Keratinocyte (primary cell): ENCODE measurements around the gene MBP. TPM values are rescaled to one million over a fixed set of nuclear protein-coding genes. Genes with fewer than 3 reads are reported as not detected.

Experiments used
- DNase-seq: peaks from one replicate; pipeline ENCODE4 v3.0.0-alpha.2; 2011; ENCODE audit warnings: low read depth, missing footprints, low spot score
- FAIRE-seq: peaks from 2 replicates; lab custom pipeline; 2011; peaks lifted over from hg19 to GRCh38; lab: Jason Lieb, UNC
- H2AFZ ChIP-seq: 2 replicates; pipeline ENCODE4 v1.6.0; 2012; ENCODE audit warnings: low read length, control low read depth, inconsistent platforms; ENCODE audit not compliant: control insufficient read depth
- H3K27ac ChIP-seq: 2 replicates; pipeline ENCODE4 v1.5.1; 2011; ENCODE audit warnings: low read length; ENCODE audit not compliant: control insufficient read depth, insufficient read depth
- H3K27me3 ChIP-seq: 3 replicates; pipeline ENCODE4 v1.6.0; 2011; ENCODE audit warnings: low read length; ENCODE audit not compliant: control insufficient read depth, insufficient read depth; ENCODE audit errors: extremely low read depth
- H3K36me3 ChIP-seq, 2 experiments: 2 replicates in 1 of 2; 3 replicates in 1 of 2; pipeline ENCODE4 v1.5.1; 2011; ENCODE audit warnings: low read length in 2 of 2, mild to moderate bottlenecking in 1 of 2; ENCODE audit not compliant: control insufficient read depth in 2 of 2, insufficient read depth in 2 of 2; ENCODE audit errors: extremely low read depth in 1 of 2
- H3K4me1 ChIP-seq: 3 replicates; pipeline ENCODE4 v1.5.1; 2011; ENCODE audit warnings: low read length; ENCODE audit not compliant: control insufficient read depth, insufficient read depth; ENCODE audit errors: extremely low read depth
- H3K4me2 ChIP-seq: 3 replicates; pipeline ENCODE4 v1.6.0; 2011; ENCODE audit warnings: low read depth, low read length; ENCODE audit not compliant: control insufficient read depth, insufficient read depth; ENCODE audit errors: extremely low read depth
- H3K4me3 ChIP-seq, 3 experiments: fragments of 200-600 bp in 1 of 3; sonication (generic) in 1 of 3; 2 replicates in 2 of 3; 3 replicates in 1 of 3; pipeline ENCODE4 v1.5.1; 2011 to 2016; ENCODE audit warnings: low read length in 3 of 3, mild to moderate bottlenecking in 3 of 3, control low read depth in 2 of 3, inconsistent platforms in 1 of 3, low read depth in 1 of 3, mixed read lengths in 1 of 3, mixed run types in 1 of 3, moderate library complexity in 1 of 3; ENCODE audit not compliant: control insufficient read depth in 2 of 3, insufficient read depth in 2 of 3; ENCODE audit errors: extremely low read depth in 1 of 3
- H3K79me2 ChIP-seq: 2 replicates; pipeline ENCODE4 v1.6.0; 2012; ENCODE audit warnings: low read length; ENCODE audit not compliant: control insufficient read depth, insufficient read depth
- H3K9ac ChIP-seq: 3 replicates; pipeline ENCODE4 v1.6.0; 2011; ENCODE audit warnings: low read length; ENCODE audit not compliant: control insufficient read depth, insufficient read depth; ENCODE audit errors: extremely low read depth
- H3K9me1 ChIP-seq: 3 replicates; pipeline ENCODE4 v1.6.0; 2011; ENCODE audit warnings: low read length; ENCODE audit not compliant: control insufficient read depth, insufficient read depth; ENCODE audit errors: extremely low read depth
- H3K9me3 ChIP-seq: 2 replicates; pipeline ENCODE4 v1.5.1; 2012; ENCODE audit warnings: low read depth, low read length; ENCODE audit not compliant: control insufficient read depth
- H4K20me1 ChIP-seq: 3 replicates; pipeline ENCODE4 v1.6.0; 2011; ENCODE audit warnings: low read length; ENCODE audit not compliant: control insufficient read depth, insufficient read depth; ENCODE audit errors: extremely low read depth
- EZH2 ChIP-seq: IDR thresholded peaks from one replicate; pipeline ENCODE4 v1.6.1; 2012; ENCODE audit warnings: inconsistent platforms, mild to moderate bottlenecking, low read length, moderate library complexity
- dilution Hi-C: fragments of 300-500 bp; cut with MboI; formaldehyde crosslinking; loops from one replicate; pipeline ENCODE4 v1.7.0; 2020; ENCODE audit warnings: low sequenced_read_pairs; ENCODE audit not compliant: extremely low pct_ligation_motif_present
- polyA plus RNA-seq, 5 experiments: library from polyadenylated mRNA; depleted of rRNA in 3 of 5; stranded (reverse) in 3 of 5; stranded (forward) in 1 of 5; unstranded in 1 of 5; fragments of >200 nt; gene quantifications; 1 replicate in 1 of 5; 2 replicates in 3 of 5; 3 replicates in 1 of 5; pipeline versions ENCODE4 v1.2.1 to v1.2.3, GENCODE V29; 2011 to 2012; ENCODE audit warnings: missing spikeins in 2 of 5, low read depth in 1 of 5, low replicate concordance in 1 of 5
- TF ChIP-seq, protein P1 (sequence below), 3 experiments: IDR thresholded peaks in 1 of 3; conservative IDR thresholded peaks in 1 of 3; optimal IDR thresholded peaks in 1 of 3; 2 replicates in 2 of 3; 3 replicates in 1 of 3; pipeline versions ENCODE3 to v1.5.1; 2011; ENCODE audit warnings: low read length in 3 of 3, mild to moderate bottlenecking in 3 of 3, moderate library complexity in 2 of 3, control low read depth in 1 of 3, inconsistent platforms in 1 of 3; ENCODE audit not compliant: insufficient read depth in 2 of 3; ENCODE audit errors: extremely low read depth in 1 of 3

The MBP gene
- polyA plus RNA-seq, 1 donor (not counting 4 experiments of a cell fraction or from before 2014, with no cell fraction given) = 38.7 TPM

DNA sequence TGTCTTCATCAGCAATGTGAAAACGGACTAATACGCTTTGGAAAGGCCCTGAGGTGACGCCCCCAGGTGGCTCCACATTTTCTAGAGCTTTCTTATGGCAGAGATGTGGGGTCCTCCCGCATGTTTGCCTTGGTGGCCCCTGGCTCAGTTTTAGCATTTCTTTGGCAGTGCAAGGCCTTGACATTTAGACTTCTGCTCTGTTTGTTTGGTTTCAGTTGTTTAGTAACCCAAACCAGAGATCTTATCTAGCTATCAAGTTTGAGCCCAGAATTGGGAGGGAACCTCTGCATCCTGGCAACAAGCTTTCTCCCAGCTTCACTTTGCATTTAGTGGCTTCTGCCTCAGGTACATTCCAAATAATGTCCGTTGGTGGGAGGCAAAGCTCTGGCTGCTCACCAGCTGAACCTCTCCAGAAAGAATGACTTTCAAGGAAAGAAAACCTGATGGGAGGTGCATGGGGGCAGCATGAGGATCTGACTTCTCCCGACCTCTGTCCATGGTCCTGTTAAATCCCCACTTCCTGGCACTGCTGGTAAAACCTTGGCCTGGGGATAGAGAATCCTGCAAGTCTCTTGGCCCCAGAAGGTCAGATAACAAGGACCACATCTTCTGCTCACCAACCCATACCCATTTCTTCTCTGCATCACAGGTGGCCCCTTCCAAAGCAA lies 12.0 kb upstream of the MBP start:
- DNase-seq (no peak), FAIRE-seq (no peak)
- no peaks in the 10 kb centered on the region for H3K9me1 ChIP-seq
- H2AFZ ChIP-seq = no peak overlapping the region
- H3K27me3 ChIP-seq = no peaks in the 10 kb centered on the region
- dilution Hi-C loops = no loop called here
- H3K4me3 ChIP-seq = no peak overlapping the region
- H3K36me3 ChIP-seq = no peaks in the 10 kb centered on the region
- no peak overlapping the region for H3K4me2 ChIP-seq
- no peak overlapping the region for H3K9ac ChIP-seq
- no peak for TF ChIP-seq EZH2
- TF ChIP-seq, protein P1, sequence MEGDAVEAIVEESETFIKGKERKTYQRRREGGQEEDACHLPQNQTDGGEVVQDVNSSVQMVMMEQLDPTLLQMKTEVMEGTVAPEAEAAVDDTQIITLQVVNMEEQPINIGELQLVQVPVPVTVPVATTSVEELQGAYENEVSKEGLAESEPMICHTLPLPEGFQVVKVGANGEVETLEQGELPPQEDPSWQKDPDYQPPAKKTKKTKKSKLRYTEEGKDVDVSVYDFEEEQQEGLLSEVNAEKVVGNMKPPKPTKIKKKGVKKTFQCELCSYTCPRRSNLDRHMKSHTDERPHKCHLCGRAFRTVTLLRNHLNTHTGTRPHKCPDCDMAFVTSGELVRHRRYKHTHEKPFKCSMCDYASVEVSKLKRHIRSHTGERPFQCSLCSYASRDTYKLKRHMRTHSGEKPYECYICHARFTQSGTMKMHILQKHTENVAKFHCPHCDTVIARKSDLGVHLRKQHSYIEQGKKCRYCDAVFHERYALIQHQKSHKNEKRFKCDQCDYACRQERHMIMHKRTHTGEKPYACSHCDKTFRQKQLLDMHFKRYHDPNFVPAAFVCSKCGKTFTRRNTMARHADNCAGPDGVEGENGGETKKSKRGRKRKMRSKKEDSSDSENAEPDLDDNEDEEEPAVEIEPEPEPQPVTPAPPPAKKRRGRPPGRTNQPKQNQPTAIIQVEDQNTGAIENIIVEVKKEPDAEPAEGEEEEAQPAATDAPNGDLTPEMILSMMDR (optimal IDR thresholded peaks at IDR 0.05 in 1 of 3, IDR thresholded peaks at IDR 0.05 in 1 of 3, conservative IDR thresholded peaks at IDR 0.05 in 1 of 3; ENCODE audit: extremely low read depth in 1 of 3, insufficient read depth in 2 of 3, low read length in 3 of 3) = no peak
- H4K20me1 ChIP-seq = no peaks in the 10 kb centered on the region
- H3K4me1 ChIP-seq = peaks cover 29% of the 10 kb centered on the region
- no peak overlapping the region for H3K27ac ChIP-seq
- peaks cover 3% of the 10 kb centered on the region for H3K9me3 ChIP-seq
- no peaks in the 10 kb centered on the region for H3K79me2 ChIP-seq

- no peaks in the 10 kb centered on the region for H3K9me1 ChIP-seq
- peaks cover 29% of the 10 kb centered on the region for H3K4me1 ChIP-seq
- H3K4me3 ChIP-seq = no peak overlapping the region
- FAIRE-seq = no peak
- no peaks in the 10 kb centered on the region for H3K79me2 ChIP-seq
- H2AFZ ChIP-seq = no peak overlapping the region
- H3K4me2 ChIP-seq = no peak overlapping the region
- no peaks in the 10 kb centered on the region for H3K27me3 ChIP-seq
- H3K9ac ChIP-seq = no peak overlapping the region
- no peak for DNase-seq
- no peaks in the 10 kb centered on the region for H4K20me1 ChIP-seq
- peaks cover 3% of the 10 kb centered on the region for H3K9me3 ChIP-seq
- dilution Hi-C loops = no loop called here
- no peak for TF ChIP-seq EZH2
- TF ChIP-seq, protein P1 (optimal IDR thresholded peaks at IDR 0.05 in 1 of 3, IDR thresholded peaks at IDR 0.05 in 1 of 3, conservative IDR thresholded peaks at IDR 0.05 in 1 of 3; ENCODE audit: extremely low read depth in 1 of 3, insufficient read depth in 2 of 3, low read length in 3 of 3) = no peak
- no peaks in the 10 kb centered on the region for H3K36me3 ChIP-seq
- no peak overlapping the region for H3K27ac ChIP-seq
Observed at GRCh38 chr18:77144046-77144445, 11.5 kb upstream of the MBP start.
